ENCODE measurements around the gene WWC2. TPM values are rescaled to one million over a fixed set of nuclear protein-coding genes. Genes with fewer than 3 reads are reported as not detected.
A peak's percentile ranks its signal among the peaks of the same experiment; 100 is the strongest.

The WWC2 gene
- total and polyA plus RNA-seq, 11 donors: 5.4 to 43.0 (median 33.8) TPM

- ATAC-seq (no peak), DNase-seq (no peak)
- WGBS, 4 donors: 95 to 99% (median 98%) methylated on average over 2 of the region's 2 CpGs
- Histone ChIP-seq H3K27ac (no peak overlapping the region), H3K27me3 (no peaks in the 10 kb centered on the region), H3K36me3 (peaks cover 0 to 33% (median 4%) of the 10 kb centered on the region in 9 donors), H3K9me3 (no peaks in the 10 kb centered on the region), H3K4me1 (peaks cover 0 to 10% (median 0%) of the 10 kb centered on the region in 12 donors), H3K4me3 (no peak overlapping the region)
- intact Hi-C loops (cut with DNase I): no loop called here
- TF ChIP-seq POLR2A (IDR thresholded peaks at IDR 0.05) (no peak), CTCF (IDR thresholded peaks at IDR 0.05) (no peak)
Observed at GRCh38 chr4:183304538-183304937, 205.5 kb downstream of the WWC2 start.

- Histone ChIP-seq H3K9me3 (no peaks in the 10 kb centered on the region), H3K4me1 (no peaks in the 10 kb centered on the region), H3K36me3 (peaks cover 0 to 33% (median 2%) of the 10 kb centered on the region in 9 donors), H3K27me3 (no peaks in the 10 kb centered on the region), H3K27ac (no peak overlapping the region), H3K4me3 (no peak overlapping the region)
- ATAC-seq (no peak), DNase-seq (no peak)
- intact Hi-C loops (cut with DNase I): no loop called here
- 91 to 98% (median 92%) methylated on average over 3 of the region's 3 CpGs for WGBS, 4 donors
- no peak for TF ChIP-seq CTCF (IDR thresholded peaks at IDR 0.05)
- TF ChIP-seq POLR2A (IDR thresholded peaks at IDR 0.05): no peak
Observed at GRCh38 chr4:183306811-183307210, 207.8 kb downstream of the WWC2 start.

- Histone ChIP-seq H3K27me3 (no peaks in the 10 kb centered on the region), H3K36me3 (peaks cover 0 to 67% (median 44%) of the 10 kb centered on the region in 9 donors), H3K4me3 (no peak overlapping the region), H3K27ac (no peak overlapping the region), H3K9me3 (no peaks in the 10 kb centered on the region), H3K4me1 (no peaks in the 10 kb centered on the region)
- no peak for DNase-seq
- WGBS, 4 donors: 85 to 98% (median 91%) methylated on average over 5 of the region's 5 CpGs
- peak in 1 of 4 donors; percentile 27 for ATAC-seq
- TF ChIP-seq CTCF (IDR thresholded peaks at IDR 0.05) (no peak), POLR2A (IDR thresholded peaks at IDR 0.05) (no peak)
- intact Hi-C loops (cut with DNase I): loop anchor here in 1 of 10 donors (10.0 kb wide), 1 partner anchor 92 kb away; no protein-coding TSS in a partner anchor
Observed at GRCh38 chr4:183312841-183313240, 213.8 kb downstream of the WWC2 start.

- DNase-seq (no peak), ATAC-seq (no peak)
- no peaks in the 10 kb centered on the region for H3K4me1 ChIP-seq
- no peaks in the 10 kb centered on the region for H3K9me3 ChIP-seq
- TF ChIP-seq POLR2A (IDR thresholded peaks at IDR 0.05): no peak
- no peak for TF ChIP-seq CTCF (IDR thresholded peaks at IDR 0.05)
- peaks cover 0 to 74% (median 47%) of the 10 kb centered on the region in 9 donors for H3K36me3 ChIP-seq
- H3K27ac ChIP-seq: no peak overlapping the region
- no peaks in the 10 kb centered on the region for H3K27me3 ChIP-seq
- WGBS, 4 donors: 95 to 97% (median 95%) methylated on average over 15 of the region's 15 CpGs
- intact Hi-C loops (cut with DNase I): loop anchor here in 1 of 10 donors (10.0 kb wide), 1 partner anchor 90 kb away; no protein-coding TSS in a partner anchor
- no peak overlapping the region for H3K4me3 ChIP-seq
Observed at GRCh38 chr4:183314336-183314735, 215.3 kb downstream of the WWC2 start.
